ENCODE results near the gene ZBTB9.
A peak's percentile ranks its signal among the peaks of the same experiment; 100 is the strongest.

The ZBTB9 gene, protein sequence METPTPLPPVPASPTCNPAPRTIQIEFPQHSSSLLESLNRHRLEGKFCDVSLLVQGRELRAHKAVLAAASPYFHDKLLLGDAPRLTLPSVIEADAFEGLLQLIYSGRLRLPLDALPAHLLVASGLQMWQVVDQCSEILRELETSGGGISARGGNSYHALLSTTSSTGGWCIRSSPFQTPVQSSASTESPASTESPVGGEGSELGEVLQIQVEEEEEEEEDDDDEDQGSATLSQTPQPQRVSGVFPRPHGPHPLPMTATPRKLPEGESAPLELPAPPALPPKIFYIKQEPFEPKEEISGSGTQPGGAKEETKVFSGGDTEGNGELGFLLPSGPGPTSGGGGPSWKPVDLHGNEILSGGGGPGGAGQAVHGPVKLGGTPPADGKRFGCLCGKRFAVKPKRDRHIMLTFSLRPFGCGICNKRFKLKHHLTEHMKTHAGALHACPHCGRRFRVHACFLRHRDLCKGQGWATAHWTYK

DNA sequence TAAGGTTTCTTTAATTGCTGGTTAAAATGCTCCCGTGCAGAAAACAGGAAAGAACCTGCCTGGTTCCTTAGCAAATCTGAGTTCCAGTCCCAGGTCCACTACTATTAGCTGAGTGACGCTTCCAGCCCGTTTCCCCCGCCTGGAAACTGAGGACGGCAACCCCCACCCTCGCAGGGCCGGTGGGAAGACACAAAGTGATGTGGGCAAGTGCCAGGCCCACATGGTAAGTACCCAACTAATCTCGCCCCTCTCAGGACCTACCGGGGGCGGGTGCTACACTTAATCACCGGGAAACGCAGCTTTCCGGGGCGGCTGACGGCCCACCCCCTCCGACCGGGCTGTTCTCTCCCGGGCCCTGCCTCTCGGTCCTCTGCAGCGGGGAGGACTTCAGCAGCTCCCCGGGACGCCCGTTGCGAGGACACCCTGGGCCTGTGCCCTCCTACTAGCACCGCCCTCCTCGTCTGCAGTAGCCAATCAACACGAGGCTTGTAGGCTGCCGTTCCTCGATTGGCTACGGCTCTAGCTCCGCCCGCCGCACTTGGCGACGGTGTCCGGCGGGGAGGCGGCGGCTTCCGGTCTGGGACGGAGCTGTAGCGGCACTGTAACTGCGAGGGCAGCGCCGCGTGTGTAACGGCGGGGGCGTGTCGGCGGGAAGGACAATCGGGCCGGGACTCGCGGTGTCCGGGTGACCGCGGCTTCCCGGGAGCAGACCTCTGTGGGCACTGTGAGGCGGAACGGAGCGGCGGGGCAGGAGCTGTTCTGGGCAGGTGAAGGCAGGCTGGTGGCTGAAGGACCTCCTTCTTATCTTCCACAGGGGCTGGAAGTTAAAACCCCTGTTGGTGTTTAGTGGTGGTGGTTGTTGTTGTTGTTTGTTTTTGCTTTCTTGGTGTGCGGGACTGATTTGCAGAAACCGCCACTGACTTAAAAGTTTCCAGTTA is at the start of gene ZBTB9:
Gene ZBTB9, plus strand, starts transcription at position 568 of the 938 bp plus-strand sequence. CDS start 525 bp downstream, outside the sequence.
- peak; percentile 77 to 86 for DNase-seq

DNA sequence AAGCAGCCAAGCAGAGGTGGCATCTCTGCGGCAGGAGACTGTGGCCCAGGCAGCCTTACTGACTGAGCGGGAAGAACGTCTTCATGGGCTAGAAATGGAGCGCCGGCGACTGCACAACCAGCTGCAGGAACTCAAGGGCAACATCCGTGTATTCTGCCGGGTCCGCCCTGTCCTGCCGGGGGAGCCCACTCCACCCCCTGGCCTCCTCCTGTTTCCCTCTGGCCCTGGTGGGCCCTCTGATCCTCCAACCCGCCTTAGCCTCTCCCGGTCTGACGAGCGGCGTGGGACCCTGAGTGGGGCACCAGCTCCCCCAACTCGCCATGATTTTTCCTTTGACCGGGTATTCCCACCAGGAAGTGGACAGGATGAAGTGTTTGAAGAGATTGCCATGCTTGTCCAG is 49.5 kb upstream of the ZBTB9 start:
- no peak for DNase-seq

DNA sequence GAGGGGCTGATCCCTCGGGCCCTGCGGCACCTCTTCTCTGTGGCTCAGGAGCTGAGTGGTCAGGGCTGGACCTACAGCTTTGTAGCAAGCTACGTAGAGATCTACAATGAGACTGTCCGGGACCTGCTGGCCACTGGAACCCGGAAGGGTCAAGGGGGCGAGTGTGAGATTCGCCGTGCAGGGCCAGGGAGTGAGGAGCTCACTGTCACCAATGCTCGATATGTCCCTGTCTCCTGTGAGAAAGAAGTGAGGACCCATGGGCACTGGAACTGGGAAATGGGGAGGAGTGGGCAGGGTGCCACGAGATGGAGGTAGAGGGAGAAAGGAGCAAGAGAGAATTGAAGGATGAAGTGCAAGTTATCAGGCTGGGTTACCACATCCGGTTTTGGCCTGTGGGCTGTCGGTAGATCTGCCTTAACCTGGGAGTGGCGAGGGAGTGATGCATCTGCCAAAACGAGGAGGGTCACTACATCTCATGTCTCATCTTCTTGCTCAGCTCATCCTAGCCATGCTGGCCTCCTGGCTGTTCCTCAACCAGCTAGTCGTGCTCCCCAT is 48.9 kb upstream of the ZBTB9 start:
- no peak for DNase-seq

DNA sequence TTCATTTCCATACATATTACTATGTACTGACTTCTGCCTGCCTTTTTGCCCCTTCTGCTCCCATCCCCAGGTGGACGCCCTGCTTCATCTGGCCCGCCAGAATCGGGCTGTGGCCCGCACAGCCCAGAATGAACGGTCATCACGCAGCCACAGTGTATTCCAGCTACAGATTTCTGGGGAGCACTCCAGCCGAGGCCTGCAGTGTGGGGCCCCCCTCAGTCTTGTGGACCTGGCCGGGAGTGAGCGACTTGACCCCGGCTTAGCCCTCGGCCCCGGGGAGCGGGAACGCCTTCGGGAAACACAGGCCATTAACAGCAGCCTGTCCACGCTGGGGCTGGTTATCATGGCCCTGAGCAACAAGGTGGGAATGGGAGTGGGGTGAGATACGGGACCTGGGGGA is 48.2 kb upstream of the ZBTB9 start:
- no peak for DNase-seq

DNA sequence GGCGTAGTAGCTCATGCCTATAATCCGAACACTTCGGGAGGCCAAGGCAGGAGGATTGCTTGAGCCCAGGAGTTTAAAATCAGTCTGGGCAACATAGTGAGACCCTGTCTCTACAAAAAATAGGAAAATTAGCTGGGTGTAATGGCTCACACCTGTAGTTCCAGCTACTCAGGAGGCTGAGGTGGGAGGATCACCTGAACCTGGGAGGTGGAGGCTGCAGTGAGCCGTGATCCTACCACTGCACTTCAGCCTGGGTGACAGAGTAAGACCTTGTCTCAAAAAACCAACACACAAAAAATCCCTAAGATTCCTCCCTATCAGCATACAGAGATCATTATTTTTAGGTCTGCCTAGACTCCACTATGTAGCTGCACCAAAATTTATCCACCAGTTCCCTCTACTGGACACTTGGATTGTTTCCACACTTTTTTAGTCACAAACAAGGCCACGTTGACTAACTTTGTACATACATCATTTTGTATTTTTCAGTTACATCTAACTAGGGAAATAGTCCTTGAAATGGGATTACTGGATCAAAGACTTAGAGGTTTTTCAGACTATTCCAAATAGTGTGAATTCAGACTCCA is 47.2 kb upstream of the ZBTB9 start:
- no peak for DNase-seq

DNA sequence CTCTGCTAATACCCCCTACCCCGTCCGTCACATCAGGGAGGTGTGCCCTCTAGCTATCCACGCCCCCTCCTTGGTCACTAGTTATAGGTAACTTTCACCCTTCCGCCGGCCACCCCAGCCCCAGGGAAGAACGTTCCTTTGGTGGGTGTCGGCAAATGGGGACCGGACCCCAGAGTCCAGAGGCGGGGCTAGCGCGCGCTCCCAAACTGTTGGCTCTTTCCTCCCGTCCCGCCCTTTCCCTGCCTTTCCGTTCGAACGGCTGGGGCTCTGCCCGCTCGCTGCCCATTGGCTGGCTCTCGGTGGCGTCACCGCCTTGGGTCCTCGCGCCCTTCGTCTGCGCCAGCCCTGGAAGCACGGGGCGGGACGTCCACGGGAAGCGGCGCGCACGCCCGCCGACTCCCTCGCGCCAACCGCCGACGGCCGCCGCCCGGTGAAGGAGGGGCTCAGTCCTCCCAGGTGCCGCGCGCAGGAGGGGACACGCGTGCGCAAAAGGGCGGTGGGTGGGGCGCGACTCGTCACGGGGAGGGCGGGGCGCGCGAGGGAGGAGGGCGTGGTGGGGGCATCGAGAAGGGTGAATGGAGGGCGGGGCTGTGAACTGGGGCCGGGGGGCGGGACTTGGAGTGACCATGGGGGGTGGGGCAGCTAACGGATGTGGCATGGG is 44.2 kb upstream of the ZBTB9 start:
- peak; percentile 91 to 93 for DNase-seq

DNA sequence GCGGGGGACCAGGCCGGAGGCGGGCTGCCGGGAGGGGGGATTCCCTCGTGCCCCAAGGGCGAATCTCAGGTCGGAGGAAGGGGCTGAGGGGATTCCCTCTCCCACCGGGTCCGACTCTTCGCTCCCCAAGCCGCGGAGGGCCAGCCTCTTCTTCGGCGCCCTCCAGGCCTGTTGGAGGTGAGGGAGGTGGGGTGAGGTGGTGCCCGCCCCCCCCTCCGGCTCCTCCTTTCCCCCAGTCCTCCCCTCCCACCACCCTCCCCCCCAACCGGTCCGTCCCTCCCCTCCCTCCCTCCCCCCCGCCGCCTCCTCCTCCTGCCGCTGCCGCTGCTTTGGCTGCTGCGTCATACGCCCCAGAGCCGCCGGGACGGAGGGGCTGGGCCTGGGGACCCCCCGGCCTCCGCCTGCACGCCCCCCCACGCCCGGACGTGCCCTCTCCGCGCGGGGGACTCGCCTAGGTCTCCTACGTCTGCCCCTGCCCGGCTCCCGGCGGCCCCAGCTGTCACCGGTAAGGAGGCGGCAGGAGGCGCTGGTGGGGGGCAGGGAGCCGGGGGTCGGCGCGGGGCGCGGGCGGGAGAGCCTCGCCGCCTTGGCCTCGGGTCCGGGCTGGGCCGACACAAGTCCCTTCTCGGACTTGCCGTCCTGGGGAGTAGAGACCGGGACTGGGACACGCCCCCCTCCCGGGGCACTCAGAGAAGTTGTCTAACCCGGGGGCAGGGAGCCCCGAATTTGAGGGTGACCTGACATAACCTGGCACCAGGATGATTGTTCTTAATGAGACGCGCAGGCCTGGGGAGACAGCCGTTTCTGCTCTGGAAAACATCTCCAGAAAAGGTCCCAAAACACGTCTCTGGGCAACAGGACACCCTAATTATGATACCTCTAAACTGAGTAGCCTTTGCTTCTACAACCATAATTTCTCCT is 43.4 kb upstream of the ZBTB9 start, which contains the start of gene PHF1:
Gene PHF1, plus strand, starts transcription at position 304 of the 921 bp plus-strand sequence. CDS start 1,250 bp downstream, outside the sequence.
- peak; percentile 73 to 91 for DNase-seq

DNA sequence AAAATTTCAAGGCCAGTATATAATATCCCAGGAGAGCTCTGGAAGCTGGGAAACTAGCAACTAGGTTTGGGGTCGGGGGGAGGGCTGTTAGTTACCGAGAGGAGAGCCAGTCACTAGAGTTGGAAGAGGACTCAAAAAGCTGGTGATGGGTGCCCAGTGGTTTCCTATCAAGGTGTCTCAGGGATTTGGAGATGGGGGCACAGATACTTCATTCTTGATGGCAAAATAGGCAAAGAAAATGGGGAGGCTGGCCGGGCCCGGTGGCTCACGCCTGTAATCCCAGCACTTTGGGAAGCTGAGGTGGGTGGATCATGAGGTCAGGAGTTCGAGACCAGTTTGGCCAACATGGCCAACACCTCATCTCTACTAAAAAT is 42.8 kb upstream of the ZBTB9 start:
- DNase-seq, result no peak

DNA sequence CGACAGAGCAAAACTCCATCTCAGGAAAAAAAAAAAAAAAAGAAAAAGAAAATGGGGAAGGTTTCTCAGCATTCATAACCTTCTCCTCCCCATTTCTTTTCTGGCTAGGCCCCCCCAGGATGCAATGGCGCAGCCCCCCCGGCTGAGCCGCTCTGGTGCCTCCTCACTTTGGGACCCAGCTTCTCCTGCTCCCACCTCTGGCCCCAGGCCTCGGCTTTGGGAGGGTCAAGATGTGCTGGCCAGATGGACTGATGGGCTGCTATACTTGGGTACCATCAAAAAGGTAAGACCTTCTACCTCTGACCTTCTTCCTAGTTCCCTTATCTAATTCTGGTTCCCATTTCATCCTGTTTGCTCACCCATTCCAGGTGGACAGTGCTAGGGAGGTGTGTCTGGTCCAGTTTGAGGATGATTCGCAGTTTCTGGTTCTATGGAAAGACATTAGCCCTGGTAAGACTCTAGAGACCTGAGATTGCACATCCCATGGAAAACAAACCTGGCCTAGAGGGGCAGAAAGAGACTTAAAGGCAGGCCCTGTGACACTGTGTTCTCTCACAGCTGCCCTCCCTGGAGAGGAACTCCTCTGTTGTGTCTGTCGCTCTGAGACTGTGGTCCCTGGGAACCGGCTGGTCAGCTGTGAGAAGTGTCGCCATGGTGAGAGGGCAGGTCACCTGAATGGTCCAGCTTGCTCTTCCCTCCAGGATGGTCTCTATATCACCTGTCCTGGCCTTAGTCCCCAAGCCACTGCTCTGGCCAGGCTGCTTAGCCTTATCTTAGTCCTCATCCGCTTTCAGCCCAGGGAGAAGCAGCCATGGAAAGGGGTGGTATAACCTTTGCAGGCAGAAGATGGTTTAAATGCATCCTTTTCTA is 42.0 kb upstream of the ZBTB9 start:
- no peak for DNase-seq

DNA sequence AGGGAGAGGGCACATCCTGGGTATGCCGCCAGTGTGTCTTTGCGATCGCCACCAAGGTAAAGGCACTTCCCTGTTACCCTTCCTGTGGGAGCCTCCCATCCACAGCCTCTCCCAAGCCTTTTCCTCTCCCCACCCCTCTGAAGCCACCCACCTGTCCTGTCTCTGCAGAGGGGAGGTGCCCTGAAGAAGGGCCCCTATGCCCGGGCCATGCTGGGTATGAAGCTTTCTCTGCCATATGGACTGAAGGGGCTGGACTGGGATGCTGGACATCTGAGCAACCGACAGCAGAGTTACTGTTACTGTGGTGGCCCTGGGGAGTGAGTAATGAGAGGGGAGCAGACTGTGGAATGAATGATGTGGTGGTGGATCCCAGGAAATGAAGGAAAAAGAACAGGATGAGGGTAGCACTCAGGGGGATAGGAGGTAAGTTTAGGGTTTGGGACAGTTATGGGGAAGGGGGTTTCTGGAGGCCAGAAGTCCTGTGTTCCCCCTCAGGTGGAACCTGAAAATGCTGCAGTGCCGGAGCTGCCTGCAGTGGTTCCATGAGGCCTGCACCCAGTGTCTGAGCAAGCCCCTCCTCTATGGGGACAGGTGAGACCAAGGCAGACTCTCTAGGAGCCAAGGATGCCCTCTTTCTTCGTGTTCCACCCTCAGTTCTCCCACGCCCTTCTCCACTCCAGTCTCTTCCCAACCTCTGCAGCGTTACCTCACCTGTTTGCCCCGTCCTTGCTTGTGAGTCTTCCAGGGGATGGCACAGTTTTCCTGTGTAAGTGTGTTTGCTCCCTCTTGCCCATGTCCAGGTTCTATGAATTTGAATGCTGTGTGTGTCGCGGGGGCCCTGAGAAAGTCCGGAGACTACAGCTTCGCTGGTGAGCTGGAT is 40.9 kb upstream of the ZBTB9 start:
- DNase-seq, result no peak

DNA sequence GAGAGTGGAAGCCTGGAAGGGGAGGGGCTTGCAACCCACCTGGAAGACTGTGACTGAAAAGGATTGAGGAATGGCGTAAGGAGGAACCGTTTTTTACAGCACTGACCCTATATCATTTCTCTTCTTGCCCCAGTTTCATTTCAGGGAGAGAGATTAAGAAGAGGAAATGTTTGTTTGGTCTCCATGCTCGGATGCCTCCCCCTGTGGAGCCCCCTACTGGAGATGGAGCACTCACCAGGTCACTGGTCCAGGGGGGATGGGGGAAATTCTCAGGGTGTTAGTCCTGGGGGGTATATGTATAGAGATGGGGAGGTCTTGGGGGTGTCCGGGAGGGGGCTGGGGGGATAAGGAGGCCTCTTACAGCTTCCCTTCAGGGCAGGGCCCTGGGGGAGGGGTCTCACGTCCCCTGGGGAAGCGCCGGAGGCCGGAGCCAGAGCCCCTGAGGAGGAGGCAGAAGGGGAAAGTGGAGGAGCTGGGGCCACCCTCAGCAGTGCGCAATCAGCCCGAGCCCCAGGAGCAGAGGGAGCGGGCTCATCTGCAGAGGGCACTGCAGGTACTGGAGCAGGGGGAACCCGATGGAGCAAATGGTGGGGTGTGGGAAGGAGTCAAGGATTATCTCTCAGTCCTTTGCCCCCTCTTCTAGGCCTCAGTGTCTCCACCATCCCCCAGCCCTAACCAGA is 39.6 kb upstream of the ZBTB9 start:
- DNase-seq, result no peak

DNA sequence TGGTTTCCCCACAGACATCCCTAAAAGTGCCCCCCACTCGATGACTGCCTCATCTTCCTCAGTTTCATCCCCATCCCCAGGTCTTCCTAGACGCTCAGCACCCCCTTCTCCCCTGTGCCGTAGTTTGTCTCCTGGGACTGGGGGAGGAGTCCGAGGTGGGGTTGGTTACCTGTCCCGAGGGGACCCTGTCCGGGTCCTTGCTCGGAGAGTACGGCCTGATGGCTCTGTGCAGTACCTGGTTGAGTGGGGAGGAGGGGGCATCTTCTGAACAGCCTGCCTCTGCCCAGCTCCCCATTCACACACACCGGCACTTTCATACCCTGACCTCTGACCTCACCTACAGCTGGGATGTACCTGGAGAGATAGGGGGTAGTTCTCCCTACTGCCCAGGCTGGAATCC is 38.5 kb upstream of the ZBTB9 start:
- DNase-seq, result no peak

DNA sequence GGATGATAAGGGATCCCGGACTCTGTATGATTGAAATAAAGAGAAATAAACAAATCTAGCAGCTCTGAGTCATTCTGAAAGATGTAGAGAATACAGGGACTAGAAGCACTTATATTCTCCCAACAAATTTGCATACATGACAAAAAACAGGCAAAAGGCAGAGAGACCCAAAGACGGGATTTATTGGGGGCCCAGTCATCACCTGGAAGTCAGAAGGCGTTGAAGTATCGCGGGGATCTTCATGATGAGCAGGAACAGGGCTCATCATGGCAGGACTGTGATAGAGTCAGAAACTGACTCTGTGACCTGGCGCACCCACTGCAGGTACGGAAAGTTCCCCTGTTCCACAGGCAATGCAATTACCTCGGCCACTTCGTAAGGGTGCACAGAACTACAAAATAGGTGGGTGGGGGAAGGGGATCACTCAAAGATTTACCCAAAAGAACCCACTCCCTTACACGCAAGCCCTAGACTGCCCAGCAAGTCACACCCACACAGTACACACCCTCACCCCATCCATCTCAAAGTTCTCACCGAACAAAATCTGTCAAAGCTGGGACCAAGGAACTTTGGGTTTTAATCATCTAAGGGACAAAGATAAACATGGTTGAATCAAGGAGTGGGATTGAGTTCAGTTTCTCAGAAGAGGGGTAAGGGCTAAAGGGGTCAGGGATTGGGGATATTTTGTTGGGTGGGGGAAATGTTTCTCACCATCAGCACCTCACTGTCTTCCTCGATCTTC is 37.8 kb upstream of the ZBTB9 start:
- DNase-seq, result no peak

DNA sequence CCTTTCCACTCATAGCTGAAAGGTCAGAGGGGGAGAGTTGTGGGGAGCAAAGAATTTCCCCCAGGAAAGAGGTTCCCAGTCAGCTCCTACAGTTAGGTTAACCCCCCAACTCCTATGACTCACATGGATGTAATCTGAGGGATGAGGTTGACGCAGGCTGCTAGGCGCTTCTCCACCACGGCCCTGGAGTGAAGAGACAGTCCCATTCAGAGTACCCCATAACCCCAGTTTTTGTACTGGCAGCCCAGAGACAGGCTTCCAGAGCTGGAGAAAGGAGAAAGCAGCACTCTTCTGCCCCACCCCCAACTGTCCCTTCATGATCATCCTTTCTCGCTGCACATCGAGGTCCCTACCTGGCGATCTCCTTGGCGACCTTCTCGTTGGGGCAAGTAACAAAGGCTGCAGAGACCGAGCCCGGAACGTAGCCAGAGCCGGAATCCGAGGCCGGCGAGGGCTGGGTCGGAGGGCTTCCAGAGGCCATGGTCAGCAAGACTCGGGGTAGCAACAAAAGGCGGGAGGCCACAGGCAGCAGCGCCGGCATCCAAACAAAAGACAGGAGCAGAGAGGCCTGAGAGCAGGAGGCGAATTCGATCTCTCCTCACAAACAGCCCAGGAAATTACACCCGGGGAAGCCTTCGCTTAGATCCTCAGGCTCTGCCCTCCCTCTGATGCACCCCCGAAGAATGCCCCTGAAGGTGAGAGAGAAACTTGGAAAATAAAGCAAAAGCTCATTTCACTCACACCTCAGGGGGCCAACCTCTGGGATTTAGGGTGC is 37.1 kb upstream of the ZBTB9 start:
- DNase-seq, result no peak

DNA sequence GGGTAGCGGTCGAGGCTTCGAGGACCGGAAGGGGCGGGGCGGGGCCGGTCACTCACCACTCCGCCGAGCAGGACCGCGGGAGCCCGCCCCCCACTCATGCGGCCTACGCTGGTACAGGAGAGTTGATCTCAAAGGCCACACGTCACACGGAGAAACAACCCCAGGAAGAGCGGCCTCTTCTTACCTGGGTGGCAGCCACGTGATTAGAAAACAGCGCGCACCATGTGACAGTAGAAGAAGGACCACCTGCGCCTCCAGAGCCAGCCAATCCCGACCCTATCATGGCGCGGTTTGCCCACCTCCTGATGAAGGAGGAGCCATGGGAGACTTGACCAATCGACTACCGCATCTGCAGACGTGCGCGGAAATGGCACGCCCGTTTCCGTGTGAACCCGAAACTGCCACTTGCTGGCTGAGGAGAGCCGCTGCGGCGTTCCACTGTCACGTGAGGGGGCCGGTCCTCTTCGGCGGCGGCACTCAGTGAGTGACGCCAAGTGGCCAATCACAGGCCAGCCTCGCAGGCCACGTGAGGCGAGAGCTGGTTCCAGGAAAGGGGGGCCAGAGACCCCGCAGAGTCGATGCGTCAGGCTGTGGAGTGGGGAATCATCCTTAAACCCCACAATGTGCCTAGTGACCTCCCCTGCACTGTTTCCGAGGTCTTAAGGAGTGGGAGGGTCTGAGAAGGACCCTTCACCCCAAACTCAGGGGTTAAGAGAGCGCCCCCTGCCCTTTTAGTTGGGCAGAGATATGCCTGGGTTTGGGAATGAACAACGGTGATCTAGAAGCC is 36.3 kb upstream of the ZBTB9 start, which contains the start of gene CUTA:
Gene CUTA, minus strand, starts transcription at position 205 of the 787 bp plus-strand sequence. Its CDS starts 107 bp downstream, at position 98.
- DNase-seq, result peak; percentile 96 to 97
